ENCODE data around the gene KCNS1. TPM values are rescaled to one million over a fixed set of nuclear protein-coding genes. Genes with fewer than 3 reads are reported as not detected.

KCNS1 gene
- total RNA-seq, 1 experiment from 2014 or later, result 0.98 TPM

- Histone ChIP-seq H3K27me3 (ENCODE audit: insufficient read depth, low read length) (no peaks in the 10 kb centered on the region), H3K9me3 (ENCODE audit: control insufficient read depth, low read depth, low read length) (peaks cover 6% of the 10 kb centered on the region), H3K4me1 (ENCODE audit: insufficient read depth, low read length) (no peaks in the 10 kb centered on the region), H3K4me2 (ENCODE audit: insufficient read depth, insufficient read length, low read length) (no peak overlapping the region), H2BK120ac (ENCODE audit: low read depth, low read length, poor library complexity, severe bottlenecking) (no peak overlapping the region), H3K23me2 (ENCODE audit: insufficient read length, low read depth, low read length, poor library complexity, severe bottlenecking) (no peaks in the 10 kb centered on the region), H4K91ac (ENCODE audit: insufficient read length, low read depth, low read length) (no peak overlapping the region), H2BK20ac (ENCODE audit: low read depth, low read length, poor library complexity, severe bottlenecking) (no peak overlapping the region), H3K79me1 (ENCODE audit: insufficient read depth, low read depth, low read length, poor library complexity, severe bottlenecking) (no peaks in the 10 kb centered on the region), H2AFZ (ENCODE audit: low read length) (no peak overlapping the region), H2BK12ac (ENCODE audit: insufficient read length, low read depth, low read length) (no peak overlapping the region), H3K27ac (ENCODE audit: insufficient read length, low read depth, low read length) (no peak overlapping the region), H3K4ac (ENCODE audit: low read depth, low read length) (no peak overlapping the region), H3K79me2 (ENCODE audit: insufficient read depth, low read length) (no peaks in the 10 kb centered on the region), H2BK15ac (ENCODE audit: low read depth, low read length) (no peak overlapping the region), H4K8ac (replicated peaks; ENCODE audit: insufficient read length, low read depth, low read length) (no peak overlapping the region), H3K9ac (ENCODE audit: extremely low read depth, insufficient read length, low read length) (no peak overlapping the region), H3T11ph (ENCODE audit: low read length) (no peak overlapping the region), H3K14ac (ENCODE audit: insufficient read depth, low read length) (no peak overlapping the region), H2BK5ac (ENCODE audit: insufficient read length, low read length) (no peak overlapping the region), H4K20me1 (ENCODE audit: control insufficient read depth, insufficient read depth, insufficient read length) (no peaks in the 10 kb centered on the region), H2AK5ac (ENCODE audit: insufficient read length, low read length) (no peak overlapping the region), H4K5ac (ENCODE audit: insufficient read length, low read depth, low read length) (no peak overlapping the region), H3K23ac (ENCODE audit: insufficient read length, low read depth, low read length) (no peak overlapping the region), H3K18ac (ENCODE audit: insufficient read length, low read depth, low read length) (no peak overlapping the region), H3K56ac (ENCODE audit: insufficient read length, low read depth, low read length) (no peak overlapping the region)
- no peak for DNase-seq
- Mint-ChIP-seq H3K4me1 (peaks cover 5 to 8% of the 10 kb centered on the region in 2 experiments), H3K36me3 (ENCODE audit: insufficient read depth in 1 of 3, low read depth in 3 of 3) (peaks cover 20 to 46% (median 30%) of the 10 kb centered on the region in 3 experiments), H3K9me3 (peaks cover 5 to 10% of the 10 kb centered on the region in 2 experiments; a peak in 4 of 5 replicates), H3K27me3 (ENCODE audit: low read depth) (no peaks in the 10 kb centered on the region), H3K4me3 (no peak overlapping the region), H3K27ac (no peak overlapping the region)
- no peak for TF ChIP-seq CTCF (conservative IDR thresholded peaks at IDR 0.05)
- no CpG with 5 or more reads among the region's 1 CpG for WGBS (ENCODE audit: extremely low coverage, insufficient read length, low lambda C conversion rate)
Observed at GRCh38 chr20:45083127-45083526, 17.8 kb downstream of the KCNS1 start.
